MG63 (cell line): ENCODE results near the gene SDF2L1. TPM values are rescaled to one million over a fixed set of nuclear protein-coding genes. Genes with fewer than 3 reads are reported as not detected.
A peak's percentile ranks its signal among the peaks of the same experiment; 100 is the strongest.
"Not testable (repeated sequence)": the region's sequence is repeated elsewhere in the genome, so short reads cannot be mapped to it uniquely, and the experiment has no call there.

ENCODE experiments used
- DNase-seq: peaks from one replicate; pipeline ENCODE4 v3.0.0-alpha.2; 2020
- H3K27me3 ChIP-seq: fragments of 250-450 bp; sonication (Bioruptor Pico); 2 replicates; pipeline ENCODE4 v1.5.1; 2020; ENCODE audit warnings: mild to moderate bottlenecking, moderate library complexity
- H3K36me3 ChIP-seq: fragments of 250-450 bp; sonication (Bioruptor Pico); 2 replicates; pipeline ENCODE4 v1.5.1; 2020; ENCODE audit warnings: mild to moderate bottlenecking, moderate library complexity
- H3K4me3 ChIP-seq: fragments of 250-450 bp; sonication (Bioruptor Pico); 2 replicates; pipeline ENCODE4 v1.5.1; 2020; ENCODE audit warnings: mild to moderate bottlenecking, moderate library complexity
- H3K9me3 ChIP-seq: fragments of 250-450 bp; sonication (Bioruptor Pico); 2 replicates; pipeline ENCODE4 v1.5.1; 2020; ENCODE audit warnings: mild to moderate bottlenecking, moderate library complexity
- total RNA-seq: library from RNA; depleted of rRNA; stranded (reverse); fragments of >200 nt; shearing (Covaris generic); gene quantifications from 2 replicates; pipeline ENCODE4 v1.2.3, GENCODE V29; 2014; ENCODE audit warnings: low replicate concordance

SDF2L1 gene
- total RNA-seq, 1 experiment from 2014 or later = 40.9 TPM

GRCh38 chr22:21613553-21614233, 28.4 kb upstream of the SDF2L1 start:
- H3K36me3 ChIP-seq = peaks cover 49% of the 10 kb centered on the region
- no peak overlapping the region for H3K4me3 ChIP-seq
- H3K27me3 ChIP-seq = no peaks in the 10 kb centered on the region
- H3K9me3 ChIP-seq = no peaks in the 10 kb centered on the region
- no peak for DNase-seq

DNA sequence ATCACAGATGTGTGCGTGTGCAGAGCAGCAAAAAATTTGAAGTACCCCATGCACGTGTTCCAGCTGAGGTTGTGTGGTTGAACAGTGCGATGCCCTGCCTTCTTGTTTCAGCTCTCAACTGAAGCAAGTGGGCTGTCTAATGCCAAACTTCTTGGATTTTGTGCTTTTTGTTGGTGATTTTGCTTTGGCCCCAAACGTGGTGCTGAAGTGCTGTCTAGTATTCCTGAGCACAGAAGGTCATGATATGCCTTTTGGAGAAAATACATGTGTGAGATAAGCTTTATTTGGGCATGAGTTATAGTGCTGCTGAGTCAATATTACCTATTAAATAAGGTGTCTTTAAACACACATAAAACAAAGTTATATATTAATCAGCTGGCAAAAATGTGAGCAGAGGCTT, 26.4 kb upstream of the SDF2L1 start:
- Histone ChIP-seq H3K9me3 (no peaks in the 10 kb centered on the region), H3K36me3 (peaks cover 41% of the 10 kb centered on the region), H3K4me3 (no peak overlapping the region), H3K27me3 (no peaks in the 10 kb centered on the region)
- no peak for DNase-seq

GRCh38 chr22:21617337-21617736, 24.8 kb upstream of the SDF2L1 start:
- H3K36me3 ChIP-seq = peaks cover 40% of the 10 kb centered on the region
- H3K9me3 ChIP-seq, H3K4me3 ChIP-seq, DNase-seq, H3K27me3 ChIP-seq: not testable (repeated sequence)

GRCh38 chr22:21621025-21621424, 21.1 kb upstream of the SDF2L1 start:
- Histone ChIP-seq H3K4me3 (no peak overlapping the region), H3K27me3 (no peaks in the 10 kb centered on the region), H3K9me3 (no peaks in the 10 kb centered on the region), H3K36me3 (peaks cover 36% of the 10 kb centered on the region)
- DNase-seq = no peak

- no peak for DNase-seq
- Histone ChIP-seq H3K27me3 (no peaks in the 10 kb centered on the region), H3K4me3 (no peak overlapping the region), H3K9me3 (no peaks in the 10 kb centered on the region), H3K36me3 (peaks cover 40% of the 10 kb centered on the region)
These were observed 19.8 kb upstream of the SDF2L1 start for GRCh38 chr22:21622011-21622918.

DNA sequence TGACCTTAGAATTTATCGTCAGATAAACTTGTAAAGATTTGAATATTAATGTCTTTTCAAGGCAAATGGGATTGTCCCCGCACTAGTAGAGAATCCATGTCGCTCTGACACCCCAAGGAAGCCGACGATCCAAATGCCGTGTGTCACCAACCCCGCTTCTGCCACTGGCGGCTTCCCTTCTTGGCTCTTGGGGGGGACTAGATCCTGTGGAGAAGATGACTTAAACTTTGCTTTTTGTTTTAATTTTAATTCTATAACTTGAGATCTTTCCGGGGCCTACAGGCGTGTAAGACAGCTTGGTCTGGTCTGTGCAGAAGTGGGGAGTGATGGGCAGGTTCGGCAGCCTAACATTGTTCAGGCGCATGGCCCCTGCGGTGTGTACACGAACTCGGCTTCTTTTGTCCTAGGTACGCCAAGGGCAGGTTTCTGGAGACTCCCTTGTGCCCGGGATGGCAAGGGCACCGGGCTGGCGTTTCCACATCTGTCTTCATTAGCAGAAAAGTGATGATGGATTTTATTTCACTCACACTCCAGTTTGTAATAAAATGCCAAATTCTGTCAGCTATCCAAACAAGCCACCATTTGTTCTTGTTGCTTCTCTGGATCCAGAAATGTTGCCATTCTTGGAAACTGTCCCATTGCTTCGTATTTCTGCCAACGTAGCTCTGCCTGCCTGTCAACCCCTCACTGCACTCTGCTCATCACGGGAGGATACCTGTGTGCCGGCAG, 19.0 kb upstream of the SDF2L1 start:
- Histone ChIP-seq H3K27me3 (no peaks in the 10 kb centered on the region), H3K4me3 (no peak overlapping the region), H3K36me3 (peaks cover 45% of the 10 kb centered on the region), H3K9me3 (no peaks in the 10 kb centered on the region)
- DNase-seq = no peak

DNA sequence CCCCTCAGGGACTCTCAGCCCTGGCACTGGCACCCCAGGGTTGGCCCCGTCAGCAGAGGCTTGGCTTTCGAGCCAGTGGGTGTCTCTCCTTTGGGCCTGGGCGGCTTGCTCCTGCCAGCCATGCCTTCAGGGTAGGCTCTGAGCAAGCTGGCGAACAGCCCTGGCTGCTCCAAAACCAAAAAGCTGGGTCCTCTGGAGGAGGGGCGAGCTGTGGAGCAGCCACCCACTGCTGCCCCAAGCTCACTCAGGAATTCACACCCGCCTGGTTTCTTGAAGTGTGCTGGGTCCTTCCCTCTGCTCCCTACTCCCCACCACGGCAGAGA, 18.5 kb upstream of the SDF2L1 start:
- Histone ChIP-seq H3K36me3 (peaks cover 49% of the 10 kb centered on the region), H3K4me3 (no peak overlapping the region), H3K27me3 (no peaks in the 10 kb centered on the region), H3K9me3 (no peaks in the 10 kb centered on the region)
- peak; percentile 60 for DNase-seq

- Histone ChIP-seq H3K36me3 (peaks cover 46% of the 10 kb centered on the region), H3K9me3 (no peaks in the 10 kb centered on the region), H3K27me3 (no peaks in the 10 kb centered on the region), H3K4me3 (no peak overlapping the region)
- peak; percentile 63 for DNase-seq
These were observed 17.8 kb upstream of the SDF2L1 start for GRCh38 chr22:21624120-21624879.

DNA sequence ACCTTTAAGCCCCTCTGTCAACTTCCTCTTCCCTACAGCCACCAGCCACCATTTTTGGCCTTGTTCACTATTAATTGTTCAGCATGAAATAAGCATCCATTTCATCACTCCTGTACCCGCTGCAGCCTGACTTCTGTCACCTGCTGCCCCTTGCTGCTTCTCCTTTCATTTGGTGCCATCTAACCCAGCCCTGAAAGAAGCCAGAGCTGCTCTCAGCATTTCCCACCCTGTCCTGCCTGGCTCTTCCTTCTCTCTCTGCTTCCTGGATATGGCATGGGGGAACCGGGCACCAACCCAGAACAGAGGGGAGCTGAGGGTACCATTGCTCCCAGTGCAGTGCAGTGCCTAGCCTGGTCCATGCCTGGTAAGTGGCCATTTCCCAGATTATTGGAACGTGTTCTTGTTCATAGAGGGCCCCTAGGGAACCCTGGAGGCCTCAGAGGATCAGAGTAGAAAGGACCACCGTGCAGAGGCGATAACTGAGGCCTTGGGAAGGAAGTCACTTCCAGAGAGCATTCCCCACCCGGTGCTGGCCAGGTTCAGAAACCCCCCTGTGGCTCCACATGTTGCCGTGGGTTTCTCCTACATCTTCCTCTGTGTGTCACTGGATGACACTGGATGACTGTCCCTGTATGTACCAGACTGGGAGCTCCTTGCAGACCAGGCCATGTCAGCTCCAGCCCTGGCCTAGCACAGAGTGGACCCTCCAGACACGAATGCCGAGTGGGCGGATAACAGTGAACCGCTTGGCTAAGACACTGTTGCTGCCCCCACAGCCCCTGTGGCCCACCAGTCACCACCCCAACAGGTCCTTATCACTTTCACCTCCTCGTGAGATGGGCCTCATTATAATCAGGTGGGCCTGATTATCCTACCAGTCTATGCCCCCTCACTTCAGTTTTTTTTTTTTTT, 17.0 kb upstream of the SDF2L1 start:
- H3K9me3 ChIP-seq = no peaks in the 10 kb centered on the region
- no peaks in the 10 kb centered on the region for H3K27me3 ChIP-seq
- H3K4me3 ChIP-seq = no peak overlapping the region
- no peak for DNase-seq
- H3K36me3 ChIP-seq = peaks cover 46% of the 10 kb centered on the region

DNA sequence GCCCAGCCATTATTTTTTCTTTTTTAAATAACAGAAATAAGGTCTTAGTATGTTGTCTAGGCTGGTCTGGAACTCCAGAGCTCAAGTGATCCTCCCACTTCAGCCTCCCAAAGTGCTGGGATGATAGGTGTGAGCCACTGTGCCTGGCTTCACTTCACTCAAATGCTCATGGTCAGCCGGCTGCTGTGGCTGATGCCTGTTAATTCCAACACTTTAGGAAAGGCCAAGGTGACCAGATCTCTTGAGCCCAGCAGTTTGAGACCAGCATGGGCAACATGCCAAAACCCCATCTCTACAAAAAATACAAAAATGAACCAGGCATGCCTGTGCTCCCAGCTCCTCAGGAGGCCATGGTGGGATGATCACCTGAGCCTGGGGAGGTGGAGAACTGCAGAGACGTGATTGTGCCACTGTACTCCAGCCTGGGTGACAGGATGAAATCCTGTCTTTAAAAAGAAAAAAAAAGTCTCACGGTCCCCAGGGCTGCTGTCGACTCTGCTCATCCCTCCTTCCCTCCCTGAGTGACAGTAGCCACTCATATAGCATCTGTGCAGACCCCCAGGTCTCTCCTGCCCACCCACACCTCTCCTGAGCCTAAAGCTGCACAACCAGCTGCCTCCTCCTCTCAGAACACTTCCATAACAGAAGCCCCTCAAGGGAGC, 15.9 kb upstream of the SDF2L1 start:
- DNase-seq = no peak
- peaks cover 40% of the 10 kb centered on the region for H3K36me3 ChIP-seq
- H3K27me3 ChIP-seq = no peaks in the 10 kb centered on the region
- no peaks in the 10 kb centered on the region for H3K9me3 ChIP-seq
- H3K4me3 ChIP-seq = no peak overlapping the region

GRCh38 chr22:21626735-21627469, 15.2 kb upstream of the SDF2L1 start:
- H3K36me3 ChIP-seq = peaks cover 36% of the 10 kb centered on the region
- H3K9me3 ChIP-seq = no peaks in the 10 kb centered on the region

DNA sequence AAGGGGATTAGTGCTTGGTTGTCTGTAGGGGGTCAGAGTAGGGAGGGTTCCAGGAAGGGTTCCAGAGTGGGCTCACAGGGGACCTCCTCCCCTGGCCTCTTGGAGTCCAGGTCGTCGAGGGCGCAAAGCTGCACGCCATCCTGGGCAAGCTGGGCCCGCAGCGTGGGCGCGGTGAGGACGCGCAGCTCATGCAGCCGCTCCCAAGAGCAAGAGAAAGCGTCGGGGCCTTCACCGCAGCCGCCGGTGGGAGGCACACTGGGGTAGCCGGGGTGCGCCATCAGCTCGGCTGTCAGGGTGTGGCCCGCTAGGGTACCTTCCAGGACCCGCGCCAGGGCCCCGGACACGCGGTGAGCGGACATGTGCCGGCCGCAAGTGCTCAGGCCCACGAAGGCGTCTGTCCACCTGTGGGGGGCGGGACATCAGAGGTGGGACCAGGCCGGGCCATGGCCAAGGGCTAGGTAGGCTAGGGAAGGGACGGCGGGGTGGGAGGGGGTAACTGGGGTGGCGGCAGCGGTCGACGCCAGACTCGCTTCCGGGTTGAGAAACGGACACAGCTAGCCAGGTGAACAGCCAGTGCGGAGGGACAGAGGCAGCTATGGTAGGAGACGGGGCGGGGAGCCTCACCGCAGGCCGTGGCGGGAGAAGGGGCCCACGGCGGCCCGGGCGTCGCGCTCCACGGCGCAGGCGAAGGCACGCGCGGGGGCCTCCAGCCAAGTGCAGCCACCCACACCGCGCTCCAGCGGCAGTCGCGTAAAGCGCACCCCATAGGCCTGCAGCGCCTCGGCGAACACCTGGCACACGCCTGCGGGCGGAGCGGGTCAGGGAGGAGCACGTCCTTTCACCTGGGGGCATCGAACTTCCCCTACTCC, 13.5 kb upstream of the SDF2L1 start:
- no peak for DNase-seq
- Histone ChIP-seq H3K9me3 (no peaks in the 10 kb centered on the region), H3K4me3 (peak overlapping the region; percentile 69), H3K36me3 (peaks cover 20% of the 10 kb centered on the region), H3K27me3 (no peaks in the 10 kb centered on the region)

More at GRCh38 chr22:21626735-21627469, 15.2 kb upstream of the SDF2L1 start:
- DNase-seq = no peak
- H3K27me3 ChIP-seq = no peaks in the 10 kb centered on the region
- H3K4me3 ChIP-seq = no peak overlapping the region

- Histone ChIP-seq H3K36me3 (peaks cover 17% of the 10 kb centered on the region), H3K4me3 (peak within 1 kb of the TSS; percentile 69), H3K27me3 (no peaks in the 10 kb centered on the region), H3K9me3 (no peaks in the 10 kb centered on the region)
- DNase-seq = peak; percentile 91
These were observed 12.6 kb upstream of the SDF2L1 start, which contains the start of gene YDJC for GRCh38 chr22:21629255-21630149. Gene YDJC (minus strand): TSS chr22:21630022. CDS start chr22:21630014, 8 bp downstream.
